ENCODE measurements around the gene KRTAP10-4.
"Not testable (repeated sequence)": the region's sequence is repeated elsewhere in the genome, so short reads cannot be mapped to it uniquely, and the experiment has no call there.

Gene KRTAP10-4

DNA sequence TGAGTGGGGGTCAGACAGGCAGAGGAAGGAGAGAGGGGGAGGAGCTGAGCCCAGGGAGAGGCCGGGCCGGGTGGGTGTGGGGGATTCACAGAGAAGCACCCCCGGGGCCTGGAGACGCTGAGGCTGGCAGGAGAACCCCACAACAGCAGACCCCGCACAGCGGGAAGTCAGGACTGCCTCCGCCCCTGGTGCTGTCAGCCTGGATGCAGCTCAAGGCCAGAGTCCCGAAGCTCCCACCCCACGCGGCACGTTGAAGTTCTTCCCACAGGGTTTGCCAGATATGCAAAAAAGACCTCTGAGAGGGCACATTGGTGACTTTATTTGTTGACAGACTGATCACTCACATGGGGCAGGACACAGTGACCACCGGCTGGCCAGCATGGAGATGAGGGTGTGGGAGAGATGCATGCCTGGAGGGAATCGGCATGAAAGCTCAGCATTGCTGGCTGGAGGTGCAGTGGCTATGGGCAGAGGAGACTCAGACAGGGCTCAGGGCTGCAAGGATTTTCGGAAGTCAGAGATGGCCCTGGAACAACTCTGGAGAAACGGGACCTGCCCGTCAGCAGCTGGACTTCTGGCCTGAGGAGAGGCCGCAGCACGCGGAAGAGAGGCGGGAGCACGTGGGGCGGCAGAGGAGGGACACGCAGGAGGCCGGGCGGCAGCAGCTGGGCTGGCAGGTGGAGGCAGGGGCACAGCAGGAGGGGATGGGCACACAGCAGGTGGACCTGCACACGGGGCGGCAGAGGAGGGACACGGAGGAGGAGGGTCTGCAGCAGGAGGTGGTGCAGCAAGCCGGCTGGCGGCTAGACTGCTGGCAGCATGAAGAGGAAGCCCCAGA lies 15.8 kb upstream of the KRTAP10-4 start:
- DNase-seq (ENCODE audit: low spot score): peak; percentile 47

GRCh38 chr21:44558329-44558675 lies 15.2 kb upstream of the KRTAP10-4 start:
- DNase-seq (ENCODE audit: low spot score): not testable (repeated sequence)

DNA sequence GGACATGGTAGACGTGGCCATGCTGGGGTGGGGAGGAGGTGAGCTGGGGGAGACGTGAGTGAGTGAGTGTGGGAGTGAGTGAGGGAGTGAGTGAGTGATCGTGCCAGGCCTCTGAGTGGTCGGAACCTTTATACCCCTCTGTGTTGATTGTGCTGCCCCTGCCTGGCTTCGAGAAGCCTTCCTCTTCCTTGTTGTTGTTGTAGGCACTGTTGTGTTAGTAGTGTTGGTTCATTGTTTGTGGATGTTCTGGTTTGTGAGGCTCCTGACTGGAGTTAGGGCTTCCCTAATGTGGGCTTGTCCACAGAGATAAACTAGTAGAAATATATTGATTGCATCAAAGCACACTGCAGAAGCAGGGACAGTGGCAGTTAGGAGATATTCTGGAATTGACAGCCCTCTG lies 14.8 kb upstream of the KRTAP10-4 start, which contains the start of gene KRTAP10-3:
TSS of gene KRTAP10-3 (minus strand) at position 101 of the 400 bp plus-strand sequence. CDS start at position 21, 80 bp downstream.
- DNase-seq (ENCODE audit: low spot score): no peak

- DNase-seq (ENCODE audit: low spot score): no peak
Measured at GRCh38 chr21:44564099-44564498, 9.4 kb upstream of the KRTAP10-4 start.

DNA sequence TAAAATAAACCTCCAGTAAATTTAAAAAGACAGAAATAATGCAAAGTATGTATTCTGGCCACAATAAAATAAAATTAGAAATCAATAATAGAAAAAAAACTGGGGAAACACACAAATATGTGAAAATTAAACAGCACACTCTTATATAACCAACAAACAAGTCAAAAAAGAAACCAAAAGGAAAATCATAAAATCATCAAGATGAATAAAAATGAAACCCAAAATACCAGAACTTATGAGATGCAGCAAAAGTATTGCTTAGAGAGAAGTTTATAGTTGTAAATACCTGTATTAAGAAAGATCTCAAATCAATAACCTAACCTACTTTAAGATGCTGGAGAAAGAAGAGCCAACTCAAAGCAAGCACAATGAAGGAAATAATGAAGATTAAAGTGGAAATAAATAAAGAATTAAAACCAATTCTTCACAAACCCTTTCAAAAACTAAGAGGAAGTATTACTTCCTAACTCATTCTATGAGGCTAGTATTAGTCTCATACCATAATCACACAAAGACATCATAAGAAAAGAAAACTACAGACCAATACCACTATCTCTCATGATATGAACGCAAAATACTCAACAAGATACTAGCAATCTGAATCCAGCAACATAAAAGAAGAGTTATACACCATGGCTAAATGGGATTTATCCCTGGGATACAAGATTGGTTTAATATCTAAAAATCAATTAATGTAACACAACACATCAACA lies 8.5 kb upstream of the KRTAP10-4 start:
- DNase-seq (ENCODE audit: low spot score): no peak

GRCh38 chr21:44566403-44566802 lies 7.1 kb upstream of the KRTAP10-4 start:
- DNase-seq (ENCODE audit: low spot score): no peak

DNA sequence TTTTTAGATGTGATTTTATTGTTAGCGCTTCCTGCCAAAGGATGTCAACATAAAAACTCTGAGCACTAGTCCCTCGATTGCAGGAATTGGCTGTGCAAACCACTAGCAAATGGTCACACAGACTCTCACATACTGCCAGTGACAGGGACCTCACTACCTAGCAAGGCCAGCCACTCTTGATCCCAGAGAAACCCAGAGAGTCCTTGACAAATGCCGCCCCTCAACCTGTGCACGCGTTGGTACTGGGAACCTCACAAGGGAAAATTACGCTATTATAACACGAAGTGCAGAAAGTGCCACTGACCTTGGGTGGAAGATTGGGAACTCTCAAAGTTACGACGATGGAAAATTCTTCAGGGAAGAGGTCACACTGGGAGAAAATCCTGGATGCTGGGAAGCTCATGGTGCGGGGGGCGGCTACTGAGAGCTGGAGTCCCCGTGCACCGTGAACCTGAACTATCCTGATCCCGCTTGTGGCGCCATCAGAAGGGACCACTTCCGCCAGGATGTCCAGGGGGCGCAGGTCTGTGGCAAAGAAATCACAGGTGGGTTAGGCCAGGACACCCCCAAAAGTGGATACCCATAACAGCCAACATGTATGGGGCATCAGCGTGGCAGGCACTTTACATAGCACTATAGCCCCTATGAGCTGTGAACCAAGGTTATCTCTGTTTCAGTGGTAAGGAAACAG lies 5.9 kb upstream of the KRTAP10-4 start:
- no peak for DNase-seq (ENCODE audit: low spot score)

- DNase-seq (ENCODE audit: low spot score): no peak
Measured at GRCh38 chr21:44568261-44568660, 5.3 kb upstream of the KRTAP10-4 start.

DNA sequence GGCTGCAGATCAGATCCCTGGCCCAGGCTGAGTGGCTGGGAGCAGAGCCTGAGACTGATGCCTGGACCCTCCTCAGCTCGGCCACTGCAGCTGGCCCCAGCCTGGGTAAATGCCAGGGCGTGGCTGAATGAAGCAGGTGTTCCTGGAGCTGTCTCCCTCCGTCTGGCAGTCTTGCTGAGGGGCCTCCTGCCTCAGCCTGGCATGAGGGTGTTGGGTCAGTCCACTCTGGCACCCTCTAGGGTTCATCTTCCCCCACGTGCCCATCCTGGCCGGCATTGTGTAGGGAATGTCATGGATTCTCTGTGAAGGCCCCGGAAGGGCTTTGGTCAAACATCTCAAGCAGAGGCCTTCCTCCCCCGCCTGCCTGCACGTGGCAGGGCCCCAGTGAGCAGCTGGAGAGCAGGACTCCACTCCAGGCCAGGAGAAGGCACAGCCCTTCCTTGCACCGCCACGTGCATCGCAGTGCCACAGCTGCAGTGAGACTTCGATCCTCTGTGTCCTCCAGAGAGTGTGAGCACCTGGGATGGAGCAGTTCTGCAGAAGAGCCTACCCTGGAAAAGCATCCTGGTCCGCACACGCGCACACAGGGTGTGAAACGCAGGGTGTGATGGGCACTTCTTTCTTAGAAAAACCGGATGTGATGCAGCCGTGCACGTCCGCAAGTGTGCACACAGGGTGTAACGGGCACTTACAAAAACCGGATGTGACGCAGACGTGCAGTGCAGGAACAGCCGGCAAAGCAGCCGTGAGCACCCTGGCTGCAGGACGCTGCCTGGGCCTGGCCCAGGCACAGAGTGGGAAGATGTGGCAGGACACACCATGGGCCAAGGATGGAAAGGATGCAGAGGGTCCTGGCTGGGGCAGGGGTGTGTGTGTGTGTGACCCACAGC lies 4.6 kb upstream of the KRTAP10-4 start:
- DNase-seq (ENCODE audit: low spot score): no peak

DNA sequence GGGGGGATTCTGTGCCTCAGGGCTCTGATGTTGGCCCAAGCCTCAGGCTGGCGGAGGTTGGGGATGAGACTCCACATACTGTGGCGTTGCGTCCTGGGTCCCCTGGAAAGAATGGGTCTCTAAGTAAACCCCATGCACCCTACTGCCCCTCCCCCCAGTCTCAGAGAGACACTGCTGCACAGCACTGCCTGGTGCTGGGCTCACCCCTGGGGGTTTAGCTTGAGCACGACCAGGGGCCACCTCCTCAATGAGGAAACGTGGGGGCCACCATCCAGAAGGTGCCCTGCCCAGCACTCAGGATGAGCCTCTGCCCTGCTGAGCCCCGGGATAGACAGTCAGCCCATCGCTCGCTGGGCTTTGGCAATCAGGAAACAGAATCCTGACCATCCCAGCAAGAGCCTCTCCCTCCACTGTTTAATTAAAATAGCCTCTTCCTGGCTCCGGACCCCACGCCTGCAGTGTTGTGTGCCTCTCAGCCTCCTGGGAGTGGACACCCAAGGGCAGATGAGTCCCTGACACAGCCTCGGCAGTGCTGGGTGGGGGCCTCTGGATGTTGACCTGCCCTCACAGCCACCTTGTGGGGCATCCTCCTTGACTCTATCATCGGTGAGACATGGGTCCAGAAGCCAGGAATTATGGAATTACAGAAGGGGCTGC lies 3.5 kb upstream of the KRTAP10-4 start:
- no peak for DNase-seq (ENCODE audit: low spot score)

DNA sequence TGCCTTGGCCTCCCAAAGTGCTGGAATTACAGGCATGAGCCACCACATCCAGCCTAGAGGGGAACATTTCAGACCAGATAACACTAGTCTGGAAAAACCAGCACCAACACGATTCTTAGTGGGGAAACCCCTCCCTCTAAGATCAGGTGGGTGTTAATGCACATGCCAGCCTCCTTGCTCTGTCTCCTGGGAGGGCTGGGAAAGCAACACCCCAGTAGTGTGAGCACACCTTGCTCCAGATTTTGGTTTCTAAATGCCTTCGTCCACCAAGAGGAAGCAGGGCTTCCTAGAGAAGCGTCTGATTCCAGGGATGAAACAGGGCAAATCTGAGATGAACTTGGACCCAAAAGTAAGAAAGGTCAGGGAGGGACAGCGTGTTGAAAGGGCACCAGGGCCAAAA lies 2.2 kb upstream of the KRTAP10-4 start:
- no peak for DNase-seq (ENCODE audit: low spot score)

- no peak for DNase-seq (ENCODE audit: low spot score)
Measured at GRCh38 chr21:44571844-44572782, 1.4 kb upstream of the KRTAP10-4 start.

DNA sequence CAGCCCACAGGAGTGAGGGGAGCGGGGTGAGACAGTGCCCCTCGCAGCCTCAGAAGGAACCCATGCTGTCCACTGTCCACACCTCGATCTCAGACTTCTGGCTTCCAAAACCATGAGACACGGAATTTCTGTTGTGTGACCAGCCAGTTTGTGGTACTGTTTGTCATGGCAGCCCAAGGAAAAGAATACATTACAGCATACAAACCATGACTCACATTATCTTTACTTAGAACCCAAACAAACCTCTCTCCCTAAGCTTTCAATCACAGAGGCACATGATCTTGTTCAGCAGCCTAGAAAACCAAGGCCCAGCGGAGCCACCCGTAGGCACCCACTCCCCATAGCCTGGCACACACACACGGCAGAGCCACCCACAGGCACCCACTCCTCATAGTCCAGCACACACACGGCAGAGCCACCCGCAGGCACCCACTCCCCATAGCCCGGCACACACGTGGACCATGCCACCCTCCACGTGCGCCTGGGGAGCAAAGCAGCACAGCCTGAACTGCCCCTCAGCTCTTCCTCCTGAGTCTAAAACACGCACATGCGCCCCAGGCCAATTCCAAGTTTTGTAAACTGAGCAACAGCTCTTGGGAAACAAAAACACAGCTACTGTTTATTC lies 458 bp upstream of the KRTAP10-4 start:
- no peak for DNase-seq (ENCODE audit: low spot score)

DNA sequence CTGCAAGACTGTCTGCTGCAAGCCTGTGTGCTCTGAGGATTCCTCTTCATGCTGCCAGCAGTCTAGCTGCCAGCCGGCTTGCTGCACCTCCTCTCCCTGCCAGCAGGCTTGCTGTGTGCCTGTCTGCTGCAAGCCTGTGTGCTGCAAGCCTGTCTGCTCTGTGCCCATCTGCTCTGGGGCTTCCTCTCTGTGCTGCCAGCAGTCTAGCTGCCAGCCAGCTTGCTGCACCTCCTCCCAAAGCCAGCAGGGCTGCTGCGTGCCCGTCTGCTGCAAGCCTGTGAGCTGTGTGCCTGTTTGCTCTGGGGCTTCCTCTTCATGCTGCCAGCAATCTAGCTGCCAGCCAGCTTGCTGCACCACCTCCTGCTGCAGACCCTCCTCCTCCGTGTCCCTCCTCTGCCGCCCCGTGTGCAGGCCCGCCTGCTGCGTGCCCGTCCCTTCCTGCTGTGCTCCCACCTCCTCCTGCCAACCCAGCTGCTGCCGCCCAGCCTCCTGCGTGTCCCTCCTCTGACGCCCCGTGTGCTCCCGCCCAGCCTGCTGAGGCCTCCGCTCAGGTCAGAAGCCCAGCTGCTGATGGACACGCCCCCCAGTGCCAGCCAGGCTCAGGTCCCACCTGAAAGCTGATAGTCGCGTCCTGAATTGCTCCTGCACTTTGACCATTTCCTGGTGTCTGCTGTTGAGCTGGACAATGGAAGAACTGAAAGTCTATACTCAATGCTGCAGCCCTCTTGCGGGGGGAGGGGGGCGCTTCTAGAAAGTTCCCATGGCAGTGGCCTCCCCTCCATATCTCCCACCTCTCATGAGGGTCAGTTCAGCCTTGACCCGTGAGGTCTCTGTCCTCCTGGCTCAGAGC lies 1.2 kb downstream of the KRTAP10-4 start:
- DNase-seq (ENCODE audit: low spot score): peak; percentile 41

- DNase-seq (ENCODE audit: low spot score): peak; percentile 40
Measured at GRCh38 chr21:44575307-44576024, 1.9 kb downstream of the KRTAP10-4 start.

GRCh38 chr21:44576025-44576420 lies 2.5 kb downstream of the KRTAP10-4 start:
- DNase-seq (ENCODE audit: low spot score): no peak

DNA sequence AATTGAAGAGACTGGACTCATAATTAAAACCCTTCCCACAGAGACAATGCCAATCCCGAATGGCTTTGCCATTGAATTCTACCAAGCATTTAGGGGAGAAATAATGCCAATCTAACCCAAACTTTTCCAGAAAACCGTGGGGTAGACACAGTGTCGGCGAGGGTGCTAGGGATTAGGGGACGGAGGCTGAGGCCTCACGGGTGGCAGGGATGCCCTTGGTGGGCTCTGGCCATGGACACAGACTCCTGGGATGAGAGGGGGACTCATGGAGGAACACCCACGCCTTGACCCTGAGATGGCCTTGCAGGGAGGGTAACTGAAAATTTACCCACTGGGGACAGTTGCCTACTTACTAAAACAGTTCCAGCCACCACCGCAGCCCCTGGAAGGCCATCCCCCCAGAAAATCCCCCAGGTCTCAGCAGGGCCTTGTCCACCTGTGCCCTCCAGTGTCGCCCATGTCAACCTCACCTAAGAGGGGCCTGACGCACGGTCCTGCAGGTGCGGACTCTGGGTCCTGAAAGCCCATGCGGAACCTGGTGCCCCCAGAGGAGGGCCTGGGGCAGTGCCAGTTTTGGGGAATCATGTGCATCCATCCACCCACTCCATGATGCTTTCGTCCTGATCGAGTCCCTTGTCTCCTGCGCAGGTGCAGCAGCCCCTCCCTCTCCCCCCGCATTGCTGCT lies 5.0 kb downstream of the KRTAP10-4 start:
- DNase-seq (ENCODE audit: low spot score): no peak
